ENCODE measurements around the gene HS6ST1. TPM values are rescaled to one million over a fixed set of nuclear protein-coding genes. Genes with fewer than 3 reads are reported as not detected.

HS6ST1 gene
- polyA plus RNA-seq, 1 donor = 25.5 TPM

DNA sequence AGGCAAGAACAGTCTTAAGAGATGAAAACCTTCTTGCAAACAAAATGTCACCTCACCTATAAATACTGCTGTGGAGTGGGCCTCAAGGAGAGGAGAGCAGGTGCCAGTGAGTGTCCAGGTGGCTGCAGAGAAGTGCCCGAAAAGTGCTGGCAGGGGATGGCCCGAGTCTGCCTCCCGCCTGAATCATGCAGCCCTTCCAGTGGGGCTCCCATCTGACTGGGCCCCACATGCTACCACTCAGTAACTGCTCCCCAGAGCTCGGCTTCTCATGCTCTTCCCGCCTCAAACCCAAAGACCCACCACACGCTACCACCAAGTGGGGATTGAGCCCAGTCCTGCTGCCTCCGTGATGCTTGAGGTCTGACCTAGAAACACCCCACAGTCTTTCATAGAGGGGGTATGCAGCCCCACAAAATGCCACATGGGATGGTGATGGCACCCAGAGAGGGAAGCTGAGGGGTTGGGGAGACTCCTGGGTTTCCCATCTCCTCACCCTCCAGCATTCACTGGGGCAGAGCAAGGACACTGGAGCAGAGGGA lies 7.4 kb downstream of the HS6ST1 start:
- DNase-seq (ENCODE audit: low read depth) = no peak

DNA sequence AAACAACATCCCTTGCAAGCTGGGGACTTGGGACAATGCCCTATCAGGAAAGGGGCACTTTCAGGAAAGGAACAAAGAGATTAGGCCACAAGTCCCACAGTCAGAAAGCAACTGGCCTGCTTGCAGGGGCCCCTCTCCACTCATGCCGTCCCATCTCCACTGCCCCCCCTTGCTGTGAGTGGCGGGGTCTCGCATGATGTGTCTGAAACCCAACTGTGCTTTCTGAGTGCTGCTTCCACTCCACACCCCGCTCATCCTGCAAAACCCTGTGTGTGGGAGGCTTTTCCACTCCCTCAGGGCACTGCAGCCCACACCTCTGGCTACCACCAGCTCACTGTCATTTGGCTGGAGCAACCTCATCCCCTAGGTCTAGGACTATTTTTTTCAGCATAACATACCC lies 7.9 kb downstream of the HS6ST1 start:
- no peak for DNase-seq (ENCODE audit: low read depth)

DNA sequence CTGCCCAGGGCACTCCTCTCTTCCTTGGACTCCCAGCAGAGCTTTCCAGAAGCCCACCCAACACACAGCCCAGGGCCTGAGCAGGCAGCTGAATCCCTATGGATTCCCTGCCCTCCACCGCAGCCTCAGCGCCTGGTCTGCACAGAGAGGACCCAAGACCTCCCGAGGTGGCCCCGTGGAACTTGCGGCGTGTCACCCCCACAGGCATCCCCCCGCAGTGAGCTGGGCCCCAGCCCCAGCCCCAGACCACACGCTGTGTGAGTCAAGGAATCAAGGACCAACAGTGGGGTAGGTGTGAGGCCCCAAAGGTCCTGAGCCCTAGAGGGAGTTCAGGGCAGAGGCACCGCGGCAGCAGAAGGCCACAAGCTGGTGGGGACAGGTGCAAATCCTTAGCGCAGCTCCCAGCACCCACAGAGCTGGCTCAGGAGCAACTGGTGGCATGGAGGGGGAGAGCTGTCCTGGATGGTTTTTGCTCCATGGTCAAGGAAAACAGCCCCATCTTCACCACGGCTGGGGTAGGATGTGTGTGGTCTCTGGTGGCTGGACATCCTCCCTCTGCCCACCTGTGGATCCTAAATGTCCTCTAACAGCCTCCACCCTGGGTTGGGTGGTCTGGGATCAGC lies 8.5 kb downstream of the HS6ST1 start:
- DNase-seq (ENCODE audit: low read depth) = no peak

DNA sequence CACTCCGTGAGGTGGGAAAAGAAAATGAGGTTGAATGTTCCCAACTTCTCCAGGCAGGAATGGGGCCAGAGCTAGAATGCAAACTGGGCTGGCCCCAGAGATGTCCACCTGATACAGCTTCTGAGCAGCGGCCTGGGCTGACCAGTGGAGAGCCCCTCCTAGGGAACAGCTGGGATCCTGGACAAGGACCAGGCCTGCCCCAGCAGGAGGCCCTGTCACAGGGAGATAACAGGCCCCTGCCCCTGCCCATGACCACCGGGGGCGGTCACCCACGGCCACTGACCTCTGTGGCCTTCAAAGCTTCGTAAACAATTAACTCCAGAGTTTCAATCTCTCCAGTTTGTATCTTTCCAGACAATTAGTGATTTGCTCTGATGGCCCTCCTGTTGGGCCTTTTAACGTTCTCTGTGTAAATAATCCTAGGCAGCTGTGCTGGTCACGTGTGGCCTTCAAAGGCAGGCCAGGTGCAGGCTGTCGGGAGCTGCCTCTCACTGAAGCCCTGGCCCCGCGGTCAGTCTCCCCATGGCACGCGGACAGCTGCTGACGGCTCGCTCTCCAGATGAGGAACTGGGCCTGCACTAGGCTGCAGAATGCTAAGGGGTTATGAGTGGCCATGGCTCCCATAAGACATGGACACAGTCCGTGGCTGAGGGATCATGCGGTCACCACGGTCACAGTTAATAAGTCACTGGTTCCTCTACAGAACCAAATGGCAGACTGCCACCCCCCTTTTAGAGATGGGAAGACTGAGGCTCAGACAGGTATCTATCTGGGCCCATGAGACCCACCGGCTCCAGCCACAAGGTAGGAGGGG lies 9.2 kb downstream of the HS6ST1 start:
- DNase-seq (ENCODE audit: low read depth) = no peak

- no peak for DNase-seq (ENCODE audit: low read depth)
These were observed 9.8 kb downstream of the HS6ST1 start for GRCh38 chr2:128308889-128309279.

- no peak for DNase-seq (ENCODE audit: low read depth)
These were observed 10.4 kb downstream of the HS6ST1 start for GRCh38 chr2:128308284-128308731.

DNA sequence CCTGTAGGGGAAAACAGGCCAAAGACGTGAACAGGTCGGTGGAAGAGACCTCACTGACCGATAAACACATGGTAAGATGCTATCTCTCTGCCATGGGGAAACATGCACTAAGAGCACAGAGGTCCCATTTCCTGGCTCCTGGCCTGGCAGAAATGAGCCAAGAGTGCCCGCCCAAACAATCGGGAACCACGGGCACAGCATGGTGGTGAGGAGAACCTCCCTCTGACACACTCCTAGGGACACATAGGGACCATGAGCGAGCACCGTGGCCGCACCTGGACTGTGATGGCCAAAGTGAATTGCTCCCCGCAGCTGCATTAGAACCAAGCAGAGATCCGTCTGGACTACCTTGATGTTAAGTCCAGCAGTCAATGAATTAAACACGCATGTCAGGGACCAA lies 11.1 kb downstream of the HS6ST1 start:
- no peak for DNase-seq (ENCODE audit: low read depth)

- DNase-seq (ENCODE audit: low read depth) = no peak
These were observed 11.7 kb downstream of the HS6ST1 start for GRCh38 chr2:128306931-128307460.

DNA sequence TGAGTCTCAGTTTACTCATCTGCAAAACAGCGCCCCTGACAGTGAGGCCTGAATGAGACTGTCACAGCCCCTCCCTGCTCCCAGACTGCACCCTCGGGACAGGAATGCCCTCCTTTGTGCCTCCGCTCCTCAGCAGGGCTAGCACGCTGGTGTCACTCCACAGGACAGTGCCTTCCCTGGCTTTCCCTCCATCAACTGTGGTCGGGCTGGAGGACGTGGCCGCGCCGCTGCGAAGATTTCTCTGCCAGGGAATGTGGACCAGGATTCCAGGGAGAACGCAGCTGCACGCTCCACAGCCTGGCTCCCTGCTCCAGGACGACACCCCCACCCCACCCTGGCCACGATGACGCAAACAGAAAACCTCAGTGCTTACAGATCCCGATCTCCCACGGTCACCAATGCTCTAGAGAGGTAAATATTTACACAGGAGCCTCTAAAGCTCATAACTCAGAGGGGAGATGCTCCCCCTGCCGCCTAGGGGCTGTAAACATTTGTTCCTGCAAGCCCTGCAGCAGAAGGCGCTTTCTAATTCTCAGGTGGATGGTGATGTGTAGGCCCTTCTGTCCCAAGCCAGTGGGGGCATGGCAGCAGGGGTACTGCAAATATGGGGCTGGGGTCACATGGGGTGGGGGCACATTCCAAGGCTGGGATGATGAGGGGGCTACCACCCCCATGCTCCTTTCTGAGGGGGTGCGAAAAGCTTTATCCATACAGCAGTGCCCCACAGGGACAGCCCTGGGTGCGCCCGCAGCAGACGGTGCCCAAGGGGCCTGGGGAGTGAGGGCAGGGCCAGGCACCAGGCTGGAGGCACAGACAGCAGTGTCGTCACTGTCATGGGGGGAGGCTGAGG lies 12.4 kb downstream of the HS6ST1 start:
- DNase-seq (ENCODE audit: low read depth) = peak; percentile 68

DNA sequence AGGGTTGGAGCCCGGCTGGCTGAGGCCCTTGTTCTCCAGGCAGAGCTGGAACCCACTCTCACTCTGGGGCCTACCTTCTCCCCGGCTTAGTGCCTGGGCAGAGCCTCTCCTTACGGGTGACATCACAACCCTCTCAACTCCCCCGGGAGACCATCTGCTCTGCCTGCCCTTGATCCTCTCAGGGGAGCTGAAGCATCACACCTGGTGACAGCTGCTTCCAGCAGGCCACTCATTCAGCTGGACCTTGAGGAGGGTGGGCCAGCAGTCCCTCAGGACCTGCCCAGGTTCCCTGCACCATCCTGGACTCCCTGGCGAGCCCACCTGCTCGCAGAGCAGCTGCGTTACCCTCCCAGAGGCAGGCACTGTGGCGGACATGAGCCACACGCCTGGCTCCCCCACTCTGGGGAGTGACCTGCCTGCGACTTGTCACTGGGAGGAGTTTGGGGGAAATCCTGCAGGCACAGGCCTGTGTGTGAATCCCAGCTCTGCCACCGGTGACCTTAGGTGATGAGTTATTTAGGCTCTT lies 13.1 kb downstream of the HS6ST1 start:
- DNase-seq (ENCODE audit: low read depth) = no peak

- DNase-seq (ENCODE audit: low read depth) = peak; percentile 62
These were observed 13.7 kb downstream of the HS6ST1 start for GRCh38 chr2:128304715-128305554.

GRCh38 chr2:128304330-128304714 lies 14.3 kb downstream of the HS6ST1 start:
- no peak for DNase-seq (ENCODE audit: low read depth)

DNA sequence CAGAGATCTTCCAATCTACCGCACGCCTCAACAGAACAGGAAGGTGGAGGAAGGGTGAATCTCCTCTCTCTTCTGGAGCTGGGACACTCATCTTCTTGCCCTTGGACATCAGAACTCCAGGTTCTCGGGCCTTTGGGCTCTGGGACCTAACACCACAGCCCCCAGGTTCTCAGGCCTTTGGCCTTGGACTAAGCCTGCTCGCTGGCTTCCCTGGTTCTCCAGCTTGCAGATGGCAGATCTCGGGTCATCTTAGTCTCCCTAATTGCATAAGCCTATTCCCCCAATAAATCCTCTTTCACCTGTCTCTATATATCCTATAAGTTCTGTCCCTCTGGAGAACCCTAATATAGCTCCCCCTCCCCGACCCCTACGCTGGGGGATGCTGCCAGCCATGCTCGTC lies 14.8 kb downstream of the HS6ST1 start:
- DNase-seq (ENCODE audit: low read depth) = no peak

GRCh38 chr2:128303095-128303791 lies 15.4 kb downstream of the HS6ST1 start:
- DNase-seq (ENCODE audit: low read depth) = no peak

DNA sequence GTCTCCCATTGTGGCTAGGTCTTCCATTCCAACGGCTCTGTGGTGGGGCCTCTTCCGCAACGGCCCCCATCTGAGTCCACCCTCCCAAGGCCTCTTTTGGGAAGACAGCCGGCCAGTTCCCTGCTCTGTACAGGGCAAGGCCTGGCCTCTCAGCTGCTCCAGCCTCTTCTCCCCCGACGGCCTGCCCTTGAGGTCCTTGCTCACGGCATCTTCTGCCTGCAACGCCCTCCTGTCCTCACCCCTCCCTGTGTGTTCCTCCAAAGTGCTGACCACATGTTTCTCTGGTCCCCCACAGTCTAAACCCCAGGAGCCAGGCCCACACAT lies 16.0 kb downstream of the HS6ST1 start:
- no peak for DNase-seq (ENCODE audit: low read depth)

GRCh38 chr2:128302011-128302743 lies 16.5 kb downstream of the HS6ST1 start:
- DNase-seq (ENCODE audit: low read depth) = no peak

DNA sequence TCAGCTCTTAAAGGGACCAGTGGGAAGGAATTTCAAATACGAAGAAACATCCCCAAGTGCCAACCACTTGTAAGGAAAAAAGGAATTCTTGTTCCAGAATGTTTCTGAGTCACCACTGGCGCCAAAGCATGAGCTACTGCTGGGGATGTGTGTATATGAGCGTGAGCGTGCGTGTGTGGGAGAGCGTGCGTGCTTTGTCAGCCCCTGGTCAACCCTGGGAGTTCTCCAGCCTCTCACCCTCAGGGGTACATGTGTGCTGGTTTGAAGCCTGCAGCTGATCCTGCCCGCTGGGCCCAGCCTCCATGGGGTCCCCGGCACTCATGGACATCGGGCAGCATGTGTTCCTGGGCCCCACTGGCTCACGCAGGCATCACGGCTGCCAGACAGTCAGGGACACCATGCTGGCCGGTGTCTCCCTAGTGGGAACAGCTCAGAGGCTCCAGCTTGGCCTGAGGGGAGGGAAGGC lies 17.1 kb downstream of the HS6ST1 start:
- DNase-seq (ENCODE audit: low read depth) = no peak

- DNase-seq (ENCODE audit: low read depth) = no peak
These were observed 17.6 kb downstream of the HS6ST1 start for GRCh38 chr2:128301021-128301420.
